ENCODE results near the gene TPRN. TPM values are rescaled to one million over a fixed set of nuclear protein-coding genes. Genes with fewer than 3 reads are reported as not detected.
A peak's percentile ranks its signal among the peaks of the same experiment; 100 is the strongest.

Gene TPRN
- total RNA-seq, 1 experiment from 2014 or later: 23.0 TPM

- intact Hi-C loops (cut with micrococcal nuclease; ENCODE audit: unreplicated experiment): no loop called here
- ChIA-PET POLR2A (ENCODE audit: low non-redundant PET) (interaction anchor here (0.6 to 0.7 kb wide), 2 partner anchors 19 to 24 kb away, joined by 7 to 9 read pairs; no protein-coding TSS in a partner anchor), CTCF (interaction anchor here (0.6 to 1.5 kb wide), 4 partner anchors 22 to 296 kb away, joined by 3 to 15 read pairs (median 6); no protein-coding TSS in a partner anchor)
- TF ChIP-seq CTCF (conservative IDR thresholded peaks at IDR 0.05; ENCODE audit: low read depth, low read length): no peak
- no peak for TF ChIP-seq EZH2 (IDR thresholded peaks at IDR 0.05; ENCODE audit: borderline replicate concordance, low read depth, low read length, poor library complexity, severe bottlenecking)
- Histone ChIP-seq H3K4me3 (ENCODE audit: low read depth, low read length, poor library complexity, severe bottlenecking) (no peak overlapping the region), H3K27ac (ENCODE audit: low read depth, low read length, poor library complexity, severe bottlenecking) (no peak overlapping the region), H3K9me3 (ENCODE audit: low read depth, low read length, poor library complexity, severe bottlenecking) (no peaks in the 10 kb centered on the region), H3K4me1 (ENCODE audit: insufficient read depth, low read length, poor library complexity, severe bottlenecking) (peaks cover 5% of the 10 kb centered on the region), H3K27me3 (replicated peaks; ENCODE audit: insufficient read depth, low read depth, low read length, poor library complexity) (peaks cover 3% of the 10 kb centered on the region), H3K36me3 (ENCODE audit: insufficient read depth, low read length, poor library complexity, severe bottlenecking) (no peaks in the 10 kb centered on the region)
- peak; percentile 76 for DNase-seq (ENCODE audit: low spot score)
- BruUV-seq (replicated peaks): no TSS peak
These were observed 49.7 kb downstream of the TPRN start for GRCh38 chr9:137150617-137151457.

- DNase-seq (ENCODE audit: low spot score): no peak
- H3K4me3 ChIP-seq (ENCODE audit: low read depth, low read length, poor library complexity, severe bottlenecking): no peak overlapping the region
- no peaks in the 10 kb centered on the region for H3K9me3 ChIP-seq (ENCODE audit: low read depth, low read length, poor library complexity, severe bottlenecking)
- H3K27ac ChIP-seq (ENCODE audit: low read depth, low read length, poor library complexity, severe bottlenecking): no peak overlapping the region
- intact Hi-C loops (cut with micrococcal nuclease; ENCODE audit: unreplicated experiment): no loop called here
- peaks cover 5% of the 10 kb centered on the region for H3K27me3 ChIP-seq (replicated peaks; ENCODE audit: insufficient read depth, low read depth, low read length, poor library complexity)
- TF ChIP-seq CTCF (conservative IDR thresholded peaks at IDR 0.05; ENCODE audit: low read depth, low read length): no peak
- peaks cover 5% of the 10 kb centered on the region for H3K4me1 ChIP-seq (ENCODE audit: insufficient read depth, low read length, poor library complexity, severe bottlenecking)
- no TSS peak for BruUV-seq (replicated peaks)
- no peaks in the 10 kb centered on the region for H3K36me3 ChIP-seq (ENCODE audit: insufficient read depth, low read length, poor library complexity, severe bottlenecking)
- POLR2A ChIA-PET (ENCODE audit: low non-redundant PET): interaction anchor here (0.7 kb wide), 1 partner anchor 24 kb away, joined by 7 read pairs; no protein-coding TSS in a partner anchor
- CTCF ChIA-PET: interaction anchor here (0.6 to 1.5 kb wide), 2 partner anchors 87 to 297 kb away, joined by 3 to 9 read pairs; no protein-coding TSS in a partner anchor
These were observed 50.5 kb downstream of the TPRN start for GRCh38 chr9:137149942-137150616.

- ChIA-PET CTCF (no interaction called here), POLR2A (ENCODE audit: low non-redundant PET) (no interaction called here)
- Histone ChIP-seq H3K27me3 (replicated peaks; ENCODE audit: insufficient read depth, low read depth, low read length, poor library complexity) (peaks cover 5% of the 10 kb centered on the region), H3K4me1 (ENCODE audit: insufficient read depth, low read length, poor library complexity, severe bottlenecking) (peaks cover 5% of the 10 kb centered on the region), H3K27ac (ENCODE audit: low read depth, low read length, poor library complexity, severe bottlenecking) (no peak overlapping the region), H3K36me3 (ENCODE audit: insufficient read depth, low read length, poor library complexity, severe bottlenecking) (no peaks in the 10 kb centered on the region), H3K4me3 (ENCODE audit: low read depth, low read length, poor library complexity, severe bottlenecking) (no peak overlapping the region), H3K9me3 (ENCODE audit: low read depth, low read length, poor library complexity, severe bottlenecking) (no peaks in the 10 kb centered on the region)
- no TSS peak for BruUV-seq (replicated peaks)
- TF ChIP-seq CTCF (conservative IDR thresholded peaks at IDR 0.05; ENCODE audit: low read depth, low read length): no peak
- no peak for TF ChIP-seq EZH2 (IDR thresholded peaks at IDR 0.05; ENCODE audit: borderline replicate concordance, low read depth, low read length, poor library complexity, severe bottlenecking)
- intact Hi-C loops (cut with micrococcal nuclease; ENCODE audit: unreplicated experiment): no loop called here
- no peak for DNase-seq (ENCODE audit: low spot score)
These were observed 51.2 kb downstream of the TPRN start for GRCh38 chr9:137149363-137149762.
